HG02571 (cell line): ENCODE results near the gene ARMC5.
"Not testable (repeated sequence)": the region's sequence is repeated elsewhere in the genome, so short reads cannot be mapped to it uniquely, and the experiment has no call there.

ENCODE experiments used
- ATAC-seq: cut with Tn5 transposase; IDR thresholded peaks from one replicate; pipeline ENCODE4 v1.9.1; 2021; ENCODE audit warnings: mild to moderate bottlenecking, moderate library complexity; ENCODE audit not compliant: unreplicated experiment

The ARMC5 gene

GRCh38 chr16:31476303-31477219 lies 17.3 kb downstream of the ARMC5 start:
- peak; percentile 56 for ATAC-seq

GRCh38 chr16:31477220-31478216 lies 18.2 kb downstream of the ARMC5 start:
- ATAC-seq = peak; percentile 11

- ATAC-seq = no peak
Measured at GRCh38 chr16:31478956-31479355, 19.7 kb downstream of the ARMC5 start.

GRCh38 chr16:31479751-31480150 lies 20.4 kb downstream of the ARMC5 start:
- no peak for ATAC-seq

DNA sequence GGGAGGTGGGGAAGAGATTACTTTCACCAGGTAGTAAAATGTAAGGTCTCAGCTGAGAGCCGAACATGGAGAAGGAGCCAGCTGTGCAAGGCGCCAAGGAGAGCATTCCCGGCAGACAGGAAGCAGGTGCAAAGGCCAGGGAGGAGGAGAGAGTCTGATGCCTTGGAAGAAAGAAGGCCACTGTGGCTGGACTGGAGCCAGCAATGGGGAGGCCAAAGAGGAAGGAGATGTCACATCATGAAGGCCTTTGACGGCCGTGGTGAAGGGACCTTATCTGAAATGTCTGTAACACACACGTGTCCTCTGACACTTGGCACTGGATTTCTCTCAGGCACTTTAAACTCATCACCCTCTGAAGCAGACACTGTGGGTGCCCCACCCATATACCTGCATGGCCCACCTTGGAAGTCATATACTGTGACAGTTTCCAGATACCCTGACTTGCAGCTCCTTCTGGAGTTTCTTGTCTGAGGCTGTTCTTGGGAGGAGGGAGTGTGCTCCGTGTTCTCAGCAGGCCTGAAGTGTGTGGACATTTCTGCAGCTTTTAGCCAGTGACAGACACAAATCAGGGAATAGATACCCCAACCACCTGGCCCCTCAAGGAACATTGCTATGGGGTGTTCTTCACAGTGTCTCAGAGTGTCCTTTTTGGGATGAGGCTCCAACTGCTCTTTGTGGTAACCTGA lies 21.7 kb downstream of the ARMC5 start:
- no peak for ATAC-seq

- ATAC-seq = no peak
Measured at GRCh38 chr16:31483081-31483480, 23.8 kb downstream of the ARMC5 start, which contains the start of gene SLC5A2. Gene SLC5A2 (plus strand): TSS chr16:31483123. CDS start chr16:31483137, 14 bp downstream.

DNA sequence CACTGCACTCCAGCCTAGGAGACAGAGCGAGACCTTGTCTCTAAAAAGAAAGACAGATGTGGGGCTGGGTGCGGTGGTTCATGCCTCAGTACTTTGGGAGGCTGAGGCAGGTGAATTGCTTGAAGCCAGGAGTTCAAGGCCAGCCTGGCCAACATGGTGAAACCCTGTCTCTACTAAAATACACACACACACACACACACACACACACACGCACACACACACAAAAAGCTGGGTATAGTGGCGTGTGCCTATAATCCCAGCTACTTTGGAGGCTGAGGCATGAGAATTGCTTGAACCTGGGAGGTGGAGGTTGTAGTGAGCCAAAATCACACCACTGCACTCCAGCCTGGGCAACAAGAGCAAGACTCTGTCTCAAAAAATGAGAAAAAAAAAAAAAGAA lies 24.7 kb downstream of the ARMC5 start:
- ATAC-seq = not testable (repeated sequence)

- no peak for ATAC-seq
Measured at GRCh38 chr16:31484491-31485171, 25.3 kb downstream of the ARMC5 start.

- ATAC-seq = no peak
Measured at GRCh38 chr16:31485571-31485970, 26.3 kb downstream of the ARMC5 start.

DNA sequence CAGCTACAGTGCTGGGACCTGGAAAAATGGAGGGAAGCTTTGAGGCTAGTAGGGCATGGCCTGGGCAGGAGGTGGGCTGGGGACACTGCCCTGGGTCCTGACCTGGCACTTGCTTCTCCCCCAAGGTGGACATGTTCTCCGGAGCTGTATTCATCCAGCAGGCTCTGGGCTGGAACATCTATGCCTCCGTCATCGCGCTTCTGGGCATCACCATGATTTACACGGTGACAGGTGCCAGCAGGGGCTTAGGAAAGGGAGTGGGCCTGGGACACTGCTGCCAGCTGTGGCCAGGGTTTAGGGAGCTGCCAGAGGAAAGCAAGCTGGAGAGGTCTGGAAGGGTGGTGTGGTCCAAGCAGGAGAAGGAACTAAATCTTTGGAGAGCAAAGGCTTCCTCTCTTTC lies 26.7 kb downstream of the ARMC5 start:
- ATAC-seq = no peak

- no peak for ATAC-seq
Measured at GRCh38 chr16:31487071-31487719, 27.9 kb downstream of the ARMC5 start.

DNA sequence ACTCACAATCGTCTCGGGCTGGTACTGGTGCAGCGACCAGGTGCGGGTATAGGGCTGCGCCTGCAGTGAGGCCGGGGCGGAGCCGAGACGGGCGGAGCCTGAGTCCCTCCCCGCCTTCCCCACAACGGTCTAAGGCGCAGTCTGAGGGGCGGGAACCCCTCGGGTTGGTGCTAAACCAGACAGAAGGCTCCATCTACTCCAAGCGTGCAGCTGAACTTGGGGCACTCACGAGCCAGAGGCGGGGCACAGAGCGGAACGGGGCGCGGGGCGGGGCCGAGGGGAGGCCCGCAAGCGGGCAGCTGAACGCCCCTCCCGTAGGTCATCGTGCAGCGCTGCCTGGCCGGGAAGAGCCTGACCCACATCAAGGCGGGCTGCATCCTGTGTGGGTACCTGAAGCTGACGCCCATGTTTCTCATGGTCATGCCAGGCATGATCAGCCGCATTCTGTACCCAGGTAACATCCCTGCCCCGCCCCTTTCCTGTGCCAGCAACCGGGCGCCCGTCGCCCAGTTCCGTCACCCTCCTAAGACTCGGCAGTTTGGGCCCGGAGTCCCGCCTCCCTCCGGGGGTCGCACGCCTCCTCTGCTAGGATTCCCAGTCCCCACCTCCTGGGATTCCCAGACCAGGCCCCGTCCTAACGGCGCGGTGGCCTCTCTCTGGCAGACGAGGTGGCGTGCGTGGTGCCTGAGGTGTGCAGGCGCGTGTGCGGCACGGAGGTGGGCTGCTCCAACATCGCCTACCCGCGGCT lies 28.6 kb downstream of the ARMC5 start:
- ATAC-seq = peak; percentile 69

- no peak for ATAC-seq
Measured at GRCh38 chr16:31488468-31489297, 29.4 kb downstream of the ARMC5 start.

- ATAC-seq = no peak
Measured at GRCh38 chr16:31489298-31489564, 29.9 kb downstream of the ARMC5 start.

DNA sequence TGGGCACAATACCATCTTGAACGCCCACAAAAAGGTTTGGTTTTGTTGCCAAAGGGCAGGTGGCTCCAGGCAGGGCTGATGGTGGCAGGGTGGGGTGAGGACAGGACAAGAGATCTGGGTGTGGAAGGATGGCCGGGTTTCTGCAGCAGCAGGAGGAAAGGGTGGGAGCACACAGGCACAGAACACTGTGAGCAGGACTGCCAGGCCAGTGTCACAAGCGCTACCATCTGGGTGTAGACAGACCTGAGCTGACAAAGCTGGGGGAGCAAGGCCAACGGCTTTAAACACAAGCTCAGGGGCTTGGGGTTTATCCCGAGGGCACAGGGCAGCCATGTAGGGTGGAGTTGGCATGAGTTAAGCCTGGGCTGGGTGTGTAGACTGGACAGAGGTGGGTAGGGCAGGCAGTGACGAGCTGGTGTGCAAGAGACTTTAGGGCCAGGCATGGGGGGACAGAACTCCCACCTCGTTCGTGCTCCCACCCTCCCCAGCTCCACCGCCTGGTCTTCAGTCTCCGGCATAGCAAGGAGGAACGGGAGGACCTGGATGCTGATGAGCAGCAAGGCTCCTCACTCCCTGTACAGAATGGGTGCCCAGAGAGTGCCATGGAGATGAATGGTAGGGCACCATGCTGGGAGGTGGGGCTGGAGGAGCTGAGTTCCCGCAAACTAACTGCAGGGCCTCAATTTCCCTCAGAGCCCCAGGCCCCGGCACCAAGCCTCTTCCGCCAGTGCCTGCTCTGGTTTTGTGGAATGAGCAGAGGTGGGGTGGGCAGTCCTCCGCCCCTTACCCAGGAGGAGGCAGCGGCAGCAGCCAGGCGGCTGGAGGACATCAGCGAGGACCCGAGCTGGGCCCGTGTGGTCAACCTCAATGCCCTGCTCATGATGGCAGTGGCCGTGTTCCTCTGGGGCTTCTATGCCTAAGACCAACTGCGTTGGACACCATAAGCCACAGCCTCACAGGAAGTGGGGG lies 30.6 kb downstream of the ARMC5 start:
- ATAC-seq = no peak

- ATAC-seq = no peak
Measured at GRCh38 chr16:31491778-31492418, 32.6 kb downstream of the ARMC5 start.
